ENCODE results near the gene BMPER. TPM values are rescaled to one million over a fixed set of nuclear protein-coding genes. Genes with fewer than 3 reads are reported as not detected.

BMPER gene
- total RNA-seq, 6 donors from 2014 or later = 2.5 to 15.6 (median 9.4) TPM

DNA sequence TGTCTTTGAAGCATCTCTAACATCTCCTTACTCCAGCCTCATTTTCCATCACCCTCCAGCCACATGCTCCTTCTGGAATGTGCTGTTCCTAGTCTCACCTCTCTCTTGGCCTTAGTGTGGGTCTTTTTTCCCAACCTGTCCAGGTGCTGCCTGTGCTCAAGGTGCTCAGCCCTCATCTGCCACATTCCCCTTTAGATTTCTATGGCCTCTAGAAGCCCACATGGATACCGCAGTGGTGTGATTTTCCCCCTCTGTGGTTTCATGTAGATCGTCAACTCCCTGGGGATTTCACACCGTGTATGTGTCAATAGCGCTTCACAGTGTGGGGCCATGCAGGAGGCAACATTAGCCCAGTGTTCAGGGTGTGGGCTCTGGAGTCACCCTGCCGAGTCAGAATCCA is 32.5 kb downstream of the BMPER start:
- Histone ChIP-seq H3K4me1 (peaks cover 0 to 8% (median 0%) of the 10 kb centered on the region in 4 donors), H3K27ac (no peak overlapping the region), H3K27me3 (no peaks in the 10 kb centered on the region), H3K36me3 (no peaks in the 10 kb centered on the region), H3K9me3 (no peaks in the 10 kb centered on the region), H3K4me3 (no peak overlapping the region)
- ATAC-seq (ENCODE audit: low FRiP score in 2 of 2) (no peak), DNase-seq (no peak)
- 84 to 90% methylated on average over 5 of the region's 5 CpGs for WGBS, 2 donors
- TF ChIP-seq EP300 (IDR thresholded peaks at IDR 0.05) (no peak), POLR2A (IDR thresholded peaks at IDR 0.05) (no peak), POLR2AphosphoS5 (IDR thresholded peaks at IDR 0.05) (no peak)
- TF ChIP-seq, protein P1, sequence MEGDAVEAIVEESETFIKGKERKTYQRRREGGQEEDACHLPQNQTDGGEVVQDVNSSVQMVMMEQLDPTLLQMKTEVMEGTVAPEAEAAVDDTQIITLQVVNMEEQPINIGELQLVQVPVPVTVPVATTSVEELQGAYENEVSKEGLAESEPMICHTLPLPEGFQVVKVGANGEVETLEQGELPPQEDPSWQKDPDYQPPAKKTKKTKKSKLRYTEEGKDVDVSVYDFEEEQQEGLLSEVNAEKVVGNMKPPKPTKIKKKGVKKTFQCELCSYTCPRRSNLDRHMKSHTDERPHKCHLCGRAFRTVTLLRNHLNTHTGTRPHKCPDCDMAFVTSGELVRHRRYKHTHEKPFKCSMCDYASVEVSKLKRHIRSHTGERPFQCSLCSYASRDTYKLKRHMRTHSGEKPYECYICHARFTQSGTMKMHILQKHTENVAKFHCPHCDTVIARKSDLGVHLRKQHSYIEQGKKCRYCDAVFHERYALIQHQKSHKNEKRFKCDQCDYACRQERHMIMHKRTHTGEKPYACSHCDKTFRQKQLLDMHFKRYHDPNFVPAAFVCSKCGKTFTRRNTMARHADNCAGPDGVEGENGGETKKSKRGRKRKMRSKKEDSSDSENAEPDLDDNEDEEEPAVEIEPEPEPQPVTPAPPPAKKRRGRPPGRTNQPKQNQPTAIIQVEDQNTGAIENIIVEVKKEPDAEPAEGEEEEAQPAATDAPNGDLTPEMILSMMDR (IDR thresholded peaks at IDR 0.05) = no peak

DNA sequence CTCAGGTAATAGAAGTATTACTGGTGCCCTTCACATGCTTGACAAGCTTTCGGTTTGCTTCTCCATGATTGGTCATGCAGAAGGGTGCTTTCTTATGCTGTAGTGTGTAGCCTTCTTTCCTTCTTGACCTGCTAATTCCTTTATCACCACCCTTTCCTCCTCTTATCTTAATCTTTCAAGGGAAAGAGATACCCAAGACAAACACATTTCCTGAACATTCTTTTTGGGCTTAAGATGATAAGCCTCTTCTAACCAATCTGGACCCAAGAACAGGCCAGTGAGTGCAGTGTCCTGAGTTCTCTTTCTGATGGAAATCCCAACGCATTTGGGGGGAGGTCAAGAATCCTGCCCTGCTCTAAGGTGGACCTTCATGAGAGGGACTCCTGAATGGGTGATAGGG is 33.8 kb downstream of the BMPER start:
- Histone ChIP-seq H3K9me3 (no peaks in the 10 kb centered on the region), H3K4me3 (no peak overlapping the region), H3K27ac (no peak overlapping the region), H3K4me1 (no peaks in the 10 kb centered on the region), H3K36me3 (no peaks in the 10 kb centered on the region), H3K27me3 (no peaks in the 10 kb centered on the region)
- WGBS, 2 donors = 98% methylated on average over 2 of the region's 2 CpGs
- DNase-seq (no peak), ATAC-seq (ENCODE audit: low FRiP score in 2 of 2) (no peak)
- TF ChIP-seq POLR2A (IDR thresholded peaks at IDR 0.05) = no peak
- TF ChIP-seq EP300 (IDR thresholded peaks at IDR 0.05) = no peak
- TF ChIP-seq, protein P1 (IDR thresholded peaks at IDR 0.05) = no peak
- TF ChIP-seq POLR2AphosphoS5 (IDR thresholded peaks at IDR 0.05) = no peak

DNA sequence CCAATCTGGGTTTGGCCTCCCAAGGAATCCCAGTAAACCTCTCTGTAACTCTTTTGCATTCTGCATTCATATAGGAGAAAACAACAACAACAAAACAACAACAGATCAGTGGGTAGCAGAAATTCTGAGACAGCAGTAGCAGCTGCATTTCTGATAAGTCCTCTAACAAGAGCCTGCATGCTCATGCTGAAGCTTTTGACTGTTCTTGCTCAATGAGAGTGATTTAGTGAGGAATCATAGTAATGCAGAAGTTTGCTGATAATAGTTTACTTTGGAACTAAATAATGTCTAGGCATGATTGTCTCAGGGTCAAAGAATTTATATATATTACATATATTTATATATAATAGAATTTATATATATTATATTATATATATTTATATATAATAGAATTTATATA is 35.2 kb downstream of the BMPER start:
- TF ChIP-seq EP300 (IDR thresholded peaks at IDR 0.05) (no peak), POLR2A (IDR thresholded peaks at IDR 0.05) (no peak), POLR2AphosphoS5 (IDR thresholded peaks at IDR 0.05) (no peak)
- TF ChIP-seq, protein P1 (IDR thresholded peaks at IDR 0.05) = no peak
- no peak overlapping the region for H3K27ac ChIP-seq
- H3K9me3 ChIP-seq = no peaks in the 10 kb centered on the region
- H3K4me3 ChIP-seq = no peak overlapping the region
- ATAC-seq (ENCODE audit: low FRiP score in 2 of 2) = no peak
- no peaks in the 10 kb centered on the region for H3K4me1 ChIP-seq
- DNase-seq = no peak
- H3K36me3 ChIP-seq = no peaks in the 10 kb centered on the region
- no peaks in the 10 kb centered on the region for H3K27me3 ChIP-seq

DNA sequence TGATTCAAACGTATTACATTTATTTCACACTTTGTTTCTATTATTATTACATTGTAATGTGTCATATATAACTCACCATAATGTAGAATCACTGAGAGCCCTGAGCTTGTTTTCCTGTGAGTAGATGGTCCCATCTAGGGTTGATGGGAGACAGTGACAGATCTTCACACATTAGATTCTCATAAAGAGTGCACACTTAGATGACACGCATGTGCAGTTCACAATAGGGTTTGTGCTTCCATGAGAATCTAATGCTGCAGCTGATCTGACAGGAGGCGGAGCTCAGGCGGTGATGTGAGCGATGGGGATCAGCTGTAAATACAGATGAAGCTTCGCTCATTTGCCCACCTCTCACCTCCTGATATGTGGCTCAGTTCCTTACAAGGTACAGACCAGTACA is 36.1 kb downstream of the BMPER start:
- H3K9me3 ChIP-seq = no peaks in the 10 kb centered on the region
- DNase-seq (no peak), ATAC-seq (ENCODE audit: low FRiP score in 2 of 2) (no peak)
- H3K4me3 ChIP-seq = no peak overlapping the region
- WGBS, 2 donors = 78 to 83% methylated on average over 6 of the region's 6 CpGs
- H3K36me3 ChIP-seq = no peaks in the 10 kb centered on the region
- no peaks in the 10 kb centered on the region for H3K4me1 ChIP-seq
- no peak overlapping the region for H3K27ac ChIP-seq
- no peaks in the 10 kb centered on the region for H3K27me3 ChIP-seq
- TF ChIP-seq, protein P1 (IDR thresholded peaks at IDR 0.05) = no peak
- no peak for TF ChIP-seq POLR2AphosphoS5 (IDR thresholded peaks at IDR 0.05)

DNA sequence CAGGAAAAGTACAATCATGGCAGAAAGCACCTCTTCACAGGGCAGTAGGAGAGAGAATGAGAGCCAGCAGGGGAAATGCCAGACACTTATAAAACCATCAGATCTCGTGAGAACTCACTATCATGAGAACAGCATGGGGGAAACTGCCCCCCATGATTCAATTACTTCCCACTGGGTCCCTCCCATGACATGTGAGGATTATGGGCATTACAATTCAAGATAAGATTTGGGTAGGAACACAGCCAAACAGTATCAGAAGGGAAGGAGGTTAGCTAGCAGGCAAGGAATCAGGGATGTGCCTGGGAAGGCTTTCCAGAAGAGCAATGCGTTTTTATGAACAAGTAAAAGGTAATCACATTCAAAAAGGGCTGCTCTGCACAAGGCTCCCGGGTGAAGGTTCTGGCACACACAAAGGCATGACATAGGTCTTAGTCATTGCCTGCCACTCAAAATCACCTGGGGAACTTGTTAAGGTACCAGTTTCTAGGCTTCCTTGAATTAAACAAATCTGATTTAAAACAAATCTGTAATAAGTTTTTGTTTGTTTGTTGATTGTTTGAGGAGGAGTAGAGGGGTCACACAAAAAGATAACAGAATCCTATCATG is 40.9 kb downstream of the BMPER start:
- no peaks in the 10 kb centered on the region for H3K36me3 ChIP-seq
- DNase-seq (no peak), ATAC-seq (ENCODE audit: low FRiP score in 2 of 2) (no peak)
- H3K27ac ChIP-seq = no peak overlapping the region
- no peaks in the 10 kb centered on the region for H3K9me3 ChIP-seq
- no peaks in the 10 kb centered on the region for H3K27me3 ChIP-seq
- H3K4me3 ChIP-seq = no peak overlapping the region
- TF ChIP-seq POLR2A (IDR thresholded peaks at IDR 0.05) (no peak), EP300 (IDR thresholded peaks at IDR 0.05) (no peak), POLR2AphosphoS5 (IDR thresholded peaks at IDR 0.05) (no peak)
- TF ChIP-seq, protein P1 (IDR thresholded peaks at IDR 0.05) = no peak
- no peaks in the 10 kb centered on the region for H3K4me1 ChIP-seq
- 72 to 80% methylated on average over 3 of the region's 3 CpGs for WGBS, 2 donors

All from upper lobe of left lung (tissue), 6 donors.